T47D (cell line): Measurements from ENCODE around the gene SGMS1.
"Not testable (repeated sequence)": the region's sequence is repeated elsewhere in the genome, so short reads cannot be mapped to it uniquely, and the experiment has no call there.

Source experiments
- DNase-seq, 2 experiments: peaks; one replicate each; pipeline versions ENCODE4 v3.0.0 to v3.0.0-alpha.2; 2011 to 2012; ENCODE audit warnings: low read depth in 1 of 2, low spot score in 1 of 2
- JUND ChIP-seq: IDR thresholded peaks from 2 replicates; pipeline ENCODE4 v1.6.1; 2012; ENCODE audit warnings: low read depth
- in situ Hi-C: cut with HindIII; loops from 2 replicates; pipeline ENCODE4 v1.10.0; 2016; ENCODE audit warnings: low sequenced_read_pairs, low pct_unique_long_range_greater_than_20kb

SGMS1 gene

GRCh38 chr10:50439806-50440205 is 183.9 kb downstream of the SGMS1 start:
- no peak for DNase-seq
- in situ Hi-C loops, result no loop called here
- no peak for TF ChIP-seq JUND

DNA sequence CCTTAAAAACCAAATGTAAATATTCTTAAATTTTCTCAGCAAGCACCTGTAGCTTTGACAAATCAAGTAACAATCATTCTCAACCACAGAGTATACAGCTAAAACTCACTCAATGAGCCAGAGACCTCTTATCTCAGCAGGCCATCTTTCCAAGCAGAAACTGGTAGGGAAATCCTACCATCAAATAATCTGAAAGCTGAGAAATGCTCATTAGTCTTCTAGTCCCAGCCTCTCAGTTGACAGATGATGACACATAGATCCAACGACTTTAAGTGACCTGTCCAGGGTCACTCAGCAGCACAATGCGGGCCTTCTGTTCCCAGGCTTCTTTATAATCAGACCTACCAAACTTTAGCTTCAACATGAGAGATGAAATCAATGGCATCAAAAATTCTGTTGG is 184.6 kb downstream of the SGMS1 start:
- in situ Hi-C loops, result no loop called here
- no peak for TF ChIP-seq JUND
- DNase-seq, result peak in 1 of 2 experiments; percentile 20

GRCh38 chr10:50438049-50438936 is 185.5 kb downstream of the SGMS1 start:
- in situ Hi-C loops, result no loop called here
- TF ChIP-seq JUND, result no peak
- DNase-seq, result no peak

DNA sequence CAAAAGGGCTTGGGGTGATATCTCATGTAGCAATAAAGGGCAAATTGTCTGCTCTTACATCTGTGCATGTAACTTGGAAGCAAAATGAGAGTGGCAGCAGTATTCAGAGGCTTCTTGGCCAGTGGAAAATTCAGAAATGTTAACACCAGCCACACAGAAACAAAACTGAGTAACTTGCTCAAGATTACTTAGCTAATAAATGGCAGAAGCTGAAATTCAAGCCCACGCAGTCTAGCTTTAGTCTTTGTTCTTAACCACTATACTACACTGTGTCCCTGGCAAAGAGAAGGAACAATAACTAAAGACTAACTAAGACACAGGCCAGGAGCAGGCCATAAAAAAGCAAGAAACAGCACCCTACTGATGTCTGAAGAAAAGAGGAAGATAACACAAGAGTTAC is 186.5 kb downstream of the SGMS1 start:
- DNase-seq, result no peak
- no peak for TF ChIP-seq JUND
- in situ Hi-C loops, result no loop called here

DNA sequence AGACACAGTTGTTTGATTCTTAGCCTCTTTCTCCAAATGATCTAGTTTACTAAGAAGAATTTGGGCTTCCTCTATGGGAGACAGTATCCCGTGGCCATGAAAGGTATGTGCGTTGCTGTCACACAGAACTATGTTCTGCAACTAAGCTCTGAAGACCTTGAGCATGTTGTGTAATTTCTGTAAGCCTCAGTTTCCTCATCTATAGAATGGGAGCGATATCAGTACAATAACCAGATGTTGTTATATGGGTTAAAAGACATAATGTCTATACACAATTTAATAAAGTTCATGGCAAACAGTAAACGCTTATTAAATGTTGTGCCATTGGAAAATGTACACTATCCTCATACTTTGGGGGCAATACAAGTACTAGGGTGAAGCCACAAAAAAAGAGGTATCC is 187.0 kb downstream of the SGMS1 start:
- no peak for DNase-seq
- no peak for TF ChIP-seq JUND
- in situ Hi-C loops, result no loop called here

DNA sequence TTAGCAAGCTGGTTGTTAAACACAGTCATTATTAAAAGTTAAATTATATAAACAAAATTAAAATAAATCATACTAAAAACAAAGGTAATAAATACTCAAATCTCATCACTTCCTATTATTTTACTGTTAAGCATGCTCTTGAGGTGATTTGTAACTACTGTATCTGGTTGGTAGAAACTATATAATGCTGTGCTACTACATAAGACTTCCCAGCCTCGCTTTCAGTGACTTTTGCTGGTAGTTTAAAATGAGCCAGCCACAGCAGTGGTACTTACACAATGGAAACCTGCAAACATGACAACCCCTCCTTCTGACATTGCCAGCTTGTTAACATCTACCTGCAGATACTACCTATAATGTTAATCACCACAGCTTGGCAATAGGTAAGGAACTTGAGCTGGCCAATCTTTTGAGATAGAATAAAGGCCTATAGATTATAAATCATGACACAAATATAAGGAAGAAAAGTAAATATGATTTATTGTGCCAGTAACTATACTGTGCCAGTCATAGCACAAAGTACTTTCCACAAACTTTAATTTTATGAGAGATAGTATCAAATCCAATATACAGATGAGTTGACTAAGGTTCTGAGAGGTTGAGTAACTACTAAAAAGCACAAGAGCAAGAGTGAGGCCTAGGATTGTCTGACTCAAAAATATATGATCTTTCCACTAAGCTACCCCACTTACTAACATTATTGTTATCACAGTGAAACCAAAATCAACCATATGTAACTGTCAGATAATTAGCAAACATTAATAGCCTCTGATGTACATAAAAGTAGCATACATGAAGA is 191.3 kb downstream of the SGMS1 start:
- TF ChIP-seq JUND, result no peak
- DNase-seq, result no peak
- in situ Hi-C loops, result no loop called here

- DNase-seq, result no peak
- in situ Hi-C loops, result no loop called here
- TF ChIP-seq JUND, result no peak
Observed at GRCh38 chr10:50431791-50432190, 192.0 kb downstream of the SGMS1 start.

DNA sequence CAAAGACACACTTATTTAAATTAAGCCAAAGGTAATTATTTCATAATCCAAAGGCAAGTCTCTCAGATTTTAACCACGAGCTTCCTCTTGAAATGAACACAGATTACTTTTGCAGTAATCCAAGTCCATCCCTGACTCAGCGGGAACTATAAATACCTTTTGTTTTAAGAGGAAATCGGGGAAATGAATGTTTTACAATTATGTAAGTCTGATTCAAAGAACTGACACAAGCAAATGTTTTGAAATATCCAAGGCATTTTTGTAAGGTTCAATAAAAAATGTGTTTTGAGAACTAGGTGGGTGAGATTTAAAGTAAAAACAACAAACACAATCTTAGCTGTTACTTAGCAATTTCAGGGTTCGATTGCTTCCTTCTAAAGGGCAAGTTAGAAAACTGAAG is 192.6 kb downstream of the SGMS1 start:
- in situ Hi-C loops, result no loop called here
- DNase-seq, result no peak
- TF ChIP-seq JUND, result no peak

DNA sequence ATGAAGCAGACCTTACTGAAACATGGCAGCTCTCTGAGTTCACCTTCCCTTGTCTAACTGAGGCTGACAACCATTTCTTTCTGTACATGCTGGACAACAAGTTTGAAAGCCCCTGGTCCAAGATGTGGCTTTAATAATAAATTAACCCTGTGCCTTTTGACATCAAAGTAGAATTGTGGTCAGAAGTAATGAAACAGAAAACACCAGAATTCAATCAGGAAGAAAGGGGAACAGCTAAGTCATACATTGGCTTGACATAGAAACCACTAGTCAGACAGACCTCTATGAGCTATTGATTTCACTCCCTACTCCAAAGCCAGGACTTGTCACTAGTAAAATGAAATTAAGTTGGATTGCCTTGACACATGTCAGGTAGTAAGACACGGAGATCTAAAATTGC is 197.3 kb downstream of the SGMS1 start:
- no peak for DNase-seq
- TF ChIP-seq JUND, result no peak
- in situ Hi-C loops, result no loop called here

DNA sequence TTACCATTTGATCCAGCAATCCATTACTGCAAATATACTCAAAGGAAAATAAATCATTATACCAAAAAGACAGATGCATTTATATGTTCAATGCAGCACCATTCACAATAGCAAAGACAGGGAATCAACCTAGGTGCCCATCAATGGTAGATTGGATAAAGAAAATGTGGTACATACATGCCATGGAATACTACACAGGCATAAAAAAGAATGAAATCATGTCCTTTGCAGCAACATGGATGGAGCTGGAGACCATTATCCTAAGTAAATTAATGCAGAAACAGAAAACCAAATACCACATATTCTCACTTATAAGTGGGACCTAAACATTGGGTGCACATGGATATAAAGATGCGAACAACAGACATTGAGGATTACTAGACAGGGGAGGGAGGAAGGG is 198.5 kb downstream of the SGMS1 start:
- in situ Hi-C loops, DNase-seq: not testable (repeated sequence)

DNA sequence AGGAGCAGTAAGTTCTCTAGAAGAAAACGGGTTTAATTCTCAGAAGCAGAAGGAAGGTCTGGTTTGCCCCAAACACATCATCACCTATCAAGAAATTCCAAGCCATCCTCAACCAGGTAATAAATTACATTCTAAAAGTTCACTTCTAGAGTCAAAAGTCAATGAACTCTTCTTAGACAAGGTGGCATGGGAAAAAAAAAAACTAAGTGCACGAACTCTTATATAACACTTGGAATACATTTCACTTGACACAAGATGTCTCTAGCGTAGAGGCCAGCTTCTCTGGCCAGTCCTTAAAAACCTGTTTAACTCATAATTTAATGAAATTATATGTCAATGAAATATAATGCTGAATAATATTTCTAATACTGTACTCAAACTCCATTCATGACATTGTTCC is 200.3 kb downstream of the SGMS1 start:
- no peak for DNase-seq
- TF ChIP-seq JUND, result no peak
- in situ Hi-C loops, result no loop called here

DNA sequence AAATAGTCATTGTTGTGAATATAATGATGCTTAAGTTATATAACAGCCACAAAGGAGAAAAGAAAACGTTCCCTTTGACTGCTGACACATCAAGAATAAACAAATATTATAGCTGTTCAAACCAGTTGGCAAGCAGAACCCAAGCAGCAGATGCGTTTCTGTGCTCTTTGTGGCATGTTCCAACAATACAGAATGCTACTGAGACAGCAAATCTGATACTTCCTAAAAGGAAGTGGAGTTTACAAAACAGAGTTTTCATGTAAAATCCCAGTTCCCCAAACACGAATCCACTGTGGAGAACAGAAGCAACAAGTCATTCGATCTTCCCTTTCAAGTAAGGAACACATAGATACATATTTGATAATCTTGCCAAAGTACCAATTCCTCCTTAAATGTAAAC is 201.5 kb downstream of the SGMS1 start:
- no peak for DNase-seq
- no peak for TF ChIP-seq JUND
- in situ Hi-C loops, result no loop called here

GRCh38 chr10:50421026-50421719 is 202.6 kb downstream of the SGMS1 start:
- in situ Hi-C loops, result no loop called here
- peak in 1 of 2 experiments; percentile 73 for DNase-seq
- TF ChIP-seq JUND, result no peak
